HCT116 (cell line): ENCODE results near the gene PERCC1. TPM values are rescaled to one million over a fixed set of nuclear protein-coding genes. Genes with fewer than 3 reads are reported as not detected.

Experiments
- ATAC-seq: fragments of 200-7000 bp; cut with Tn5 transposase; 2 replicates; pipeline ENCODE4 v1.9.1; 2020; ENCODE audit warnings: mild to moderate bottlenecking, moderate library complexity
- BruUV-seq: library from RNA; stranded (reverse); fragments of 400-500 nt; replicated peaks from 2 replicates; lab custom pipeline; 2021; lab: Mats Ljungman, UMichigan
- CTCF ChIA-PET: fragments of 300-600 bp; sonication (Branson Sonifier 250); formaldehyde crosslinking; loops from one replicate; lab custom pipeline; 2021; ENCODE audit warnings: antibody characterized with exemption; lab: Charles Lee
- POLR2A ChIA-PET: fragments of 300-600, 350-600 bp; sonication (Branson Sonifier 250); formaldehyde crosslinking; loops from one replicate; lab custom pipeline; 2021; ENCODE audit warnings: antibody characterized with exemption; lab: Charles Lee
- RAD21 ChIA-PET, 2 experiments: fragments of 300-600 bp; sonication (Branson Sonifier 250); formaldehyde crosslinking; loops; one replicate each; lab custom pipeline; 2023; ENCODE audit warnings: low total read pairs in 2 of 2; ENCODE audit not compliant: uncharacterized antibody in 2 of 2, unreplicated experiment in 2 of 2, low non-redundant PET in 1 of 2; lab: Charles Lee
- DNase-seq: peaks from one replicate; pipeline ENCODE4 v3.0.0-alpha.2; 2010; ENCODE audit warnings: low read depth, low spot score
- H2AFZ ChIP-seq: fragments of 200-600 bp; shearing (Covaris generic), sonication (generic); 2 replicates; pipeline ENCODE4 v1.6.1; 2017; ENCODE audit warnings: low read depth, mixed run types, mixed read lengths, antibody characterized with exemption, low read length; ENCODE audit not compliant: poor library complexity, severe bottlenecking
- H3K27ac ChIP-seq: 2 replicates; pipeline ENCODE4 v1.5.1; 2012; ENCODE audit warnings: low read depth, low read length
- H3K27me3 ChIP-seq: fragments of 200-600 bp; sonication (generic); 2 replicates; pipeline ENCODE4 v1.6.1; 2016; ENCODE audit warnings: mixed run types, low read length, mixed read lengths; ENCODE audit not compliant: insufficient read depth
- H3K36me3 ChIP-seq, 2 experiments: fragments of 200-500 bp in 1 of 2; fragments of 200-600 bp in 1 of 2; sonication (Bioruptor generic) in 1 of 2; sonication (generic) in 1 of 2; 2 replicates each; pipeline versions ENCODE4 v1.5.1 to v1.6.1; 2014 to 2016; ENCODE audit warnings: low read length in 2 of 2, inconsistent platforms in 1 of 2, mixed read lengths in 1 of 2, mixed run types in 1 of 2; ENCODE audit not compliant: insufficient read depth in 2 of 2, control insufficient read depth in 1 of 2
- H3K4me1 ChIP-seq, 2 experiments: fragments of 200-600 bp in 1 of 2; sonication (generic) in 1 of 2; 2 replicates each; pipeline versions ENCODE4 v1.5.1 to v1.6.1; 2012 to 2017; ENCODE audit warnings: low read length in 2 of 2, inconsistent platforms in 1 of 2, mild to moderate bottlenecking in 1 of 2, mixed read lengths in 1 of 2, mixed run types in 1 of 2, moderate library complexity in 1 of 2; ENCODE audit not compliant: insufficient read depth in 2 of 2, control insufficient read depth in 1 of 2
- H3K4me2 ChIP-seq: fragments of 200-600 bp; sonication (generic); 2 replicates; pipeline ENCODE4 v1.6.1; 2017; ENCODE audit warnings: mixed run types, low read length, mixed read lengths
- H3K4me3 ChIP-seq, 2 experiments: fragments of 200-600 bp in 1 of 2; sonication (generic) in 1 of 2; replicated peaks in 1 of 2; 2 replicates each; pipeline ENCODE4 v1.5.1; 2011 to 2016; ENCODE audit warnings: low read length in 2 of 2, control low read depth in 1 of 2, low read depth in 1 of 2, mild to moderate bottlenecking in 1 of 2, mixed read lengths in 1 of 2, mixed run types in 1 of 2
- H3K79me2 ChIP-seq: fragments of 200-600 bp; sonication (generic); 2 replicates; pipeline ENCODE4 v1.6.1; 2017; ENCODE audit warnings: mild to moderate bottlenecking, mixed run types, low read length, moderate library complexity, mixed read lengths; ENCODE audit not compliant: insufficient read depth
- H3K9ac ChIP-seq: fragments of 200-600 bp; sonication (generic); 2 replicates; pipeline ENCODE4 v1.6.1; 2016; ENCODE audit warnings: low read length, mixed read lengths
- H3K9me2 ChIP-seq: fragments of 200-600 bp; sonication (generic), shearing (Covaris generic); 2 replicates; pipeline ENCODE4 v1.6.1; 2017; ENCODE audit warnings: mixed run types, mild to moderate bottlenecking, moderate library complexity; ENCODE audit not compliant: insufficient read depth
- H3K9me3 ChIP-seq, 2 experiments: fragments of 200-500 bp in 1 of 2; fragments of 200-600 bp in 1 of 2; sonication (Bioruptor generic) in 1 of 2; sonication (generic) in 1 of 2; 2 replicates each; pipeline ENCODE4 v1.6.1; 2014 to 2017; ENCODE audit warnings: low read length in 2 of 2, mixed read lengths in 2 of 2, inconsistent platforms in 1 of 2, low read depth in 1 of 2, mild to moderate bottlenecking in 1 of 2, mixed run types in 1 of 2, moderate library complexity in 1 of 2; ENCODE audit not compliant: control insufficient read depth in 1 of 2, insufficient read depth in 1 of 2
- H4K20me1 ChIP-seq: fragments of 200-600 bp; sonication (generic), shearing (Covaris generic); 2 replicates; pipeline ENCODE4 v1.6.1; 2017; ENCODE audit warnings: mixed run types, mild to moderate bottlenecking, moderate library complexity; ENCODE audit not compliant: insufficient read depth
- ATF3 ChIP-seq: IDR thresholded peaks from 2 replicates; pipeline ENCODE4 v1.6.1; 2012
- CBX3 ChIP-seq: IDR thresholded peaks from 2 replicates; pipeline ENCODE4 v1.6.1; 2012; ENCODE audit warnings: low read depth
- CTCF ChIP-seq, 3 experiments: fragments of 200-600 bp in 1 of 3; sonication (generic) in 1 of 3; IDR thresholded peaks in 2 of 3; conservative IDR thresholded peaks in 1 of 3; 2 replicates each; pipeline ENCODE4 v1.5.1; 2012 to 2017; ENCODE audit warnings: low read depth in 2 of 3, low read length in 2 of 3, antibody characterized with exemption in 1 of 3, borderline replicate concordance in 1 of 3, control low read depth in 1 of 3, mild to moderate bottlenecking in 1 of 3, mixed read lengths in 1 of 3, mixed run types in 1 of 3, moderate library complexity in 1 of 3; ENCODE audit not compliant: insufficient read depth in 1 of 3
- EZH2phosphoT487 ChIP-seq: fragments of 200-600 bp; IDR thresholded peaks from 2 replicates; pipeline ENCODE4 v1.6.1; 2018; ENCODE audit warnings: antibody characterized with exemption, borderline replicate concordance
- POLR2A ChIP-seq: IDR thresholded peaks from 2 replicates; pipeline ENCODE4 v1.7.0; 2011; ENCODE audit warnings: borderline replicate concordance; ENCODE audit not compliant: insufficient read depth, insufficient read length; ENCODE audit errors: extremely low read depth
- SP1 ChIP-seq: IDR thresholded peaks from 2 replicates; pipeline ENCODE4 v1.6.1; 2012; ENCODE audit warnings: low read depth
- ZFX ChIP-seq: fragments of 450-650 bp; IDR thresholded peaks from 2 replicates; pipeline ENCODE4 v1.6.1; 2017
- ZNF274 ChIP-seq: fragments of 200-500 bp; sonication (Bioruptor generic); IDR thresholded peaks from 2 replicates; pipeline ENCODE4 v1.6.1; 2014; ENCODE audit warnings: mild to moderate bottlenecking, low read depth, low read length, inconsistent platforms
- intact Hi-C: fragments of 100-400 bp; cut with micrococcal nuclease; formaldehyde crosslinking; loops from 2 replicates; pipeline ENCODE4 v1.10.0; 2022
- total RNA-seq: library from RNA; stranded (reverse); gene quantifications from one replicate; pipeline ENCODE4 v1.2.1, GENCODE V29; 2021; ENCODE audit not compliant: unreplicated experiment

The PERCC1 gene
- total RNA-seq, 1 experiment from 2014 or later: not detected

- no peak overlapping the region for H3K4me3 ChIP-seq
- ChIA-PET RAD21 (no interaction called here), CTCF (no interaction called here), POLR2A (no interaction called here)
- H3K79me2 ChIP-seq: peaks cover 58% of the 10 kb centered on the region
- no peak overlapping the region; the same call in 1 of the 2 replicates for H3K27ac ChIP-seq
- no peaks in the 10 kb centered on the region for H4K20me1 ChIP-seq
- no peaks in the 10 kb centered on the region for H3K36me3 ChIP-seq
- intact Hi-C loops: no loop called here
- no TSS peak for BruUV-seq
- H3K4me1 ChIP-seq: peaks cover 20 to 34% of the 10 kb centered on the region in 2 experiments; a peak in 3 of 4 replicates
- H2AFZ ChIP-seq: no peak overlapping the region
- no peaks in the 10 kb centered on the region for H3K9me3 ChIP-seq
- ATAC-seq (no peak), DNase-seq (no peak)
- H3K4me2 ChIP-seq: no peak overlapping the region
- no peaks in the 10 kb centered on the region for H3K9me2 ChIP-seq
- H3K27me3 ChIP-seq: no peaks in the 10 kb centered on the region
- no peak overlapping the region for H3K9ac ChIP-seq
- TF ChIP-seq ATF3 (no peak), ZNF274 (no peak), CBX3 (no peak), SP1 (no peak), ZFX (no peak), EZH2phosphoT487 (no peak), CTCF (IDR thresholded peaks at IDR 0.05 in 2 of 3, conservative IDR thresholded peaks at IDR 0.05 in 1 of 3; ENCODE audit: borderline replicate concordance in 1 of 3, insufficient read depth in 1 of 3, low read depth in 2 of 3, low read length in 2 of 3) (no peak), POLR2A (no peak)
These were observed 38.9 kb downstream of the PERCC1 start for GRCh38 chr16:1469693-1470201.
